Stimulated activated naive B cell treated with anti-CD40 and anti-IgM and Interleukin-4, amounts not matched to agents 10 μg/mL and 1 μg/mL and 100 μg/mL, for 72 hours (primary cell): Measurements from ENCODE around the gene UPF3A.
"Not testable (repeated sequence)": the region's sequence is repeated elsewhere in the genome, so short reads cannot be mapped to it uniquely, and the experiment has no call there.

ENCODE experiments used
- ATAC-seq, 2 donors: fragments of 150-1000 bp; cut with Tn5 transposase; replicated peaks; 2 replicates each; pipeline ENCODE4 v1.10.0; 2021; ENCODE audit warnings: moderate library complexity in 1 of 2
- DNase-seq: peaks from one replicate; pipeline ENCODE4 v3.0.0; 2021
- H3K27ac Mint-ChIP-seq: one replicate; pipeline ENCODE4 v1.8.0; 2022; ENCODE audit warnings: mild to moderate bottlenecking, mixed read lengths
- H3K27me3 Mint-ChIP-seq, 2 donors: one replicate each; pipeline ENCODE4 v1.8.0; 2022; ENCODE audit warnings: mixed read lengths in 2 of 2
- H3K36me3 Mint-ChIP-seq, 2 donors: one replicate each; pipeline ENCODE4 v1.8.0; 2022; ENCODE audit warnings: mixed read lengths in 2 of 2, mild to moderate bottlenecking in 1 of 2
- H3K4me1 Mint-ChIP-seq, 2 donors: one replicate each; pipeline ENCODE4 v1.8.0; 2022; ENCODE audit warnings: mixed read lengths in 2 of 2, mild to moderate bottlenecking in 1 of 2
- H3K4me3 Mint-ChIP-seq, 2 donors: one replicate each; pipeline ENCODE4 v1.8.0; 2022; ENCODE audit warnings: mild to moderate bottlenecking in 2 of 2, mixed read lengths in 2 of 2, moderate library complexity in 1 of 2
- H3K9me3 Mint-ChIP-seq, 2 donors: one replicate each; pipeline ENCODE4 v1.8.0; 2022; ENCODE audit warnings: mixed read lengths in 2 of 2, mild to moderate bottlenecking in 1 of 2

The UPF3A gene

GRCh38 chr13:114281351-114282040, at the start of gene UPF3A:
TSS of gene UPF3A (plus strand) at chr13:114281601. CDS start at chr13:114281640, 39 bp downstream.
- Mint-ChIP-seq H3K27me3 (no peaks in the 10 kb centered on the region), H3K27ac (peak within 1 kb of the TSS; percentile 98), H3K36me3 (peaks cover 23 to 28% of the 10 kb centered on the region in 2 donors), H3K9me3 (no peaks in the 10 kb centered on the region), H3K4me1 (peaks cover 23 to 40% of the 10 kb centered on the region in 2 donors), H3K4me3 (peak within 1 kb of the TSS; percentile 96 to 97)
- ATAC-seq: peak; percentile 78 to 82
- DNase-seq: peak; percentile 92

GRCh38 chr13:114231886-114232285, 49.5 kb upstream of the UPF3A start:
- H3K4me3 Mint-ChIP-seq: no peak overlapping the region
- peaks cover 21 to 46% of the 10 kb centered on the region in 2 donors for H3K27me3 Mint-ChIP-seq
- H3K9me3 Mint-ChIP-seq: peaks cover 6 to 7% of the 10 kb centered on the region in 2 donors
- H3K36me3 Mint-ChIP-seq: peaks cover 4% of the 10 kb centered on the region in 2 donors
- no peak for DNase-seq
- peaks cover 19 to 33% of the 10 kb centered on the region in 2 donors for H3K4me1 Mint-ChIP-seq
- no peak for ATAC-seq
- no peak overlapping the region for H3K27ac Mint-ChIP-seq

GRCh38 chr13:114234266-114234644, 47.1 kb upstream of the UPF3A start:
- no peak for DNase-seq
- ATAC-seq: no peak
- H3K27me3 Mint-ChIP-seq: peaks cover 11 to 28% of the 10 kb centered on the region in 2 donors
- peak overlapping the region; percentile 94 for H3K27ac Mint-ChIP-seq
- H3K4me1 Mint-ChIP-seq: peaks cover 17 to 25% of the 10 kb centered on the region in 2 donors
- peaks cover 11 to 14% of the 10 kb centered on the region in 2 donors for H3K36me3 Mint-ChIP-seq
- H3K9me3 Mint-ChIP-seq: peaks cover 6 to 7% of the 10 kb centered on the region in 2 donors
- H3K4me3 Mint-ChIP-seq: peak overlapping the region; percentile 86 to 95

- ATAC-seq (peak; percentile 94), DNase-seq (peak; percentile 85)
- H3K4me1 Mint-ChIP-seq: peaks cover 17 to 25% of the 10 kb centered on the region in 2 donors
- H3K36me3 Mint-ChIP-seq: peaks cover 11 to 17% of the 10 kb centered on the region in 2 donors
- H3K27me3 Mint-ChIP-seq: peaks cover 11 to 23% of the 10 kb centered on the region in 2 donors
- H3K9me3 Mint-ChIP-seq: peaks cover 6 to 7% of the 10 kb centered on the region in 2 donors
- peak within 1 kb of the TSS; percentile 94 for H3K27ac Mint-ChIP-seq
- H3K4me3 Mint-ChIP-seq: peak within 1 kb of the TSS; percentile 86 to 95
Observed at GRCh38 chr13:114234645-114235421, 46.6 kb upstream of the UPF3A start, which contains the start of gene CDC16. TSS of gene CDC16 (plus strand) at chr13:114234897. CDS start at chr13:114235085, 188 bp downstream.

- H3K36me3 Mint-ChIP-seq: peaks cover 11 to 17% of the 10 kb centered on the region in 2 donors
- H3K27ac Mint-ChIP-seq: peak overlapping the region; percentile 94
- peaks cover 6 to 7% of the 10 kb centered on the region in 2 donors for H3K9me3 Mint-ChIP-seq
- ATAC-seq (no peak), DNase-seq (no peak)
- H3K27me3 Mint-ChIP-seq: peaks cover 3 to 14% of the 10 kb centered on the region in 2 donors
- H3K4me3 Mint-ChIP-seq: peak overlapping the region; percentile 86 to 95
- H3K4me1 Mint-ChIP-seq: peaks cover 14 to 25% of the 10 kb centered on the region in 2 donors
Observed at GRCh38 chr13:114235697-114236096, 45.7 kb upstream of the UPF3A start.

GRCh38 chr13:114236227-114236626, 45.2 kb upstream of the UPF3A start:
- Mint-ChIP-seq H3K27me3 (peaks cover 0 to 9% of the 10 kb centered on the region in 2 donors), H3K4me3 (peak overlapping the region; percentile 86 to 95), H3K9me3 (peaks cover 6 to 7% of the 10 kb centered on the region in 2 donors), H3K4me1 (peaks cover 14 to 25% of the 10 kb centered on the region in 2 donors), H3K36me3 (peaks cover 10 to 18% of the 10 kb centered on the region in 2 donors), H3K27ac (no peak overlapping the region)
- ATAC-seq: no peak
- DNase-seq: no peak

- Mint-ChIP-seq H3K4me1 (peaks cover 14 to 17% of the 10 kb centered on the region in 2 donors), H3K4me3 (no peak overlapping the region), H3K27ac (peak overlapping the region; percentile 43), H3K9me3 (peaks cover 6 to 7% of the 10 kb centered on the region in 2 donors), H3K27me3 (no peaks in the 10 kb centered on the region), H3K36me3 (peaks cover 15 to 25% of the 10 kb centered on the region in 2 donors)
- ATAC-seq (no peak), DNase-seq (no peak)
Observed at GRCh38 chr13:114237415-114238112, 43.8 kb upstream of the UPF3A start.

GRCh38 chr13:114241918-114242317, 39.5 kb upstream of the UPF3A start:
- DNase-seq: no peak
- Mint-ChIP-seq H3K27me3 (no peaks in the 10 kb centered on the region), H3K36me3 (peaks cover 20 to 29% of the 10 kb centered on the region in 2 donors), H3K9me3 (no peaks in the 10 kb centered on the region), H3K4me1 (peaks cover 0 to 5% of the 10 kb centered on the region in 2 donors), H3K27ac (no peak overlapping the region), H3K4me3 (no peak overlapping the region)
- ATAC-seq: no peak

- Mint-ChIP-seq H3K27ac (no peak overlapping the region), H3K27me3 (no peaks in the 10 kb centered on the region), H3K4me3 (no peak overlapping the region), H3K36me3 (peaks cover 21 to 32% of the 10 kb centered on the region in 2 donors), H3K9me3 (no peaks in the 10 kb centered on the region), H3K4me1 (peaks cover 0 to 1% of the 10 kb centered on the region in 2 donors)
- ATAC-seq (no peak), DNase-seq (no peak)
Observed at GRCh38 chr13:114243971-114244370, 37.4 kb upstream of the UPF3A start.

GRCh38 chr13:114244637-114245036, 36.8 kb upstream of the UPF3A start:
- H3K4me3 Mint-ChIP-seq: no peak overlapping the region
- ATAC-seq (no peak), DNase-seq (no peak)
- peaks cover 21 to 28% of the 10 kb centered on the region in 2 donors for H3K36me3 Mint-ChIP-seq
- H3K27me3 Mint-ChIP-seq: no peaks in the 10 kb centered on the region
- H3K9me3 Mint-ChIP-seq: no peaks in the 10 kb centered on the region
- no peak overlapping the region for H3K27ac Mint-ChIP-seq
- peaks cover 0 to 1% of the 10 kb centered on the region in 2 donors for H3K4me1 Mint-ChIP-seq

GRCh38 chr13:114248011-114248410, 33.4 kb upstream of the UPF3A start:
- no peaks in the 10 kb centered on the region for H3K27me3 Mint-ChIP-seq
- peaks cover 18 to 27% of the 10 kb centered on the region in 2 donors for H3K36me3 Mint-ChIP-seq
- no peaks in the 10 kb centered on the region for H3K9me3 Mint-ChIP-seq
- ATAC-seq (no peak), DNase-seq (no peak)
- H3K4me3 Mint-ChIP-seq: no peak overlapping the region
- H3K4me1 Mint-ChIP-seq: peaks cover 0 to 1% of the 10 kb centered on the region in 2 donors
- no peak overlapping the region for H3K27ac Mint-ChIP-seq

- peaks cover 0 to 1% of the 10 kb centered on the region in 2 donors for H3K4me1 Mint-ChIP-seq
- no peaks in the 10 kb centered on the region for H3K27me3 Mint-ChIP-seq
- no peak overlapping the region for H3K27ac Mint-ChIP-seq
- no peak for ATAC-seq
- H3K36me3 Mint-ChIP-seq: peaks cover 23 to 36% of the 10 kb centered on the region in 2 donors
- H3K4me3 Mint-ChIP-seq: no peak overlapping the region
- no peaks in the 10 kb centered on the region for H3K9me3 Mint-ChIP-seq
- DNase-seq: no peak
Observed at GRCh38 chr13:114249077-114249476, 32.3 kb upstream of the UPF3A start.

- DNase-seq, H3K9me3 Mint-ChIP-seq, H3K4me3 Mint-ChIP-seq, H3K27me3 Mint-ChIP-seq, ATAC-seq, H3K27ac Mint-ChIP-seq: not testable (repeated sequence)
- Mint-ChIP-seq H3K4me1 (peaks cover 4 to 11% of the 10 kb centered on the region in 2 donors), H3K36me3 (peaks cover 38 to 51% of the 10 kb centered on the region in 2 donors)
Observed at GRCh38 chr13:114251639-114252440, 29.6 kb upstream of the UPF3A start.
